Heart right ventricle (tissue), 16 donors: ENCODE data around the gene RARG. TPM values are rescaled to one million over a fixed set of nuclear protein-coding genes. Genes with fewer than 3 reads are reported as not detected.

Experiments
- ATAC-seq, 8 donors: fragments of 200-7000 bp; cut with Tn5 transposase; one replicate each; pipeline ENCODE4 v1.9.1; 2020; ENCODE audit warnings: mild to moderate bottlenecking in 8 of 8, moderate library complexity in 8 of 8, moderate number of reproducible peaks in 1 of 8
- DNase-seq, 2 donors: peaks; one replicate each; pipeline ENCODE4 v3.0.0-alpha.2; 2020
- H3K27ac ChIP-seq, 10 donors: fragments of 200-600 bp; sonication (generic) in 2 of 10; one replicate each; pipeline versions ENCODE4 v1.5.0 to v1.8.0; 2020 to 2022; ENCODE audit warnings: mild to moderate bottlenecking in 3 of 10
- H3K27me3 ChIP-seq, 7 donors: fragments of 200-600 bp; one replicate each; pipeline ENCODE4 v1.8.0; 2021 to 2022; ENCODE audit warnings: mild to moderate bottlenecking in 2 of 7
- H3K36me3 ChIP-seq, 9 donors: fragments of 200-600 bp; sonication (generic) in 1 of 9; one replicate each; pipeline versions ENCODE4 v1.5.0 to v1.8.0; 2020 to 2022; ENCODE audit warnings: mild to moderate bottlenecking in 2 of 9
- H3K4me1 ChIP-seq, 9 donors: fragments of 200-600 bp; sonication (generic) in 1 of 9; one replicate each; pipeline versions ENCODE4 v1.5.0 to v1.8.0; 2020 to 2022; ENCODE audit warnings: mild to moderate bottlenecking in 4 of 9
- H3K4me3 ChIP-seq, 10 donors: fragments of 200-600 bp; sonication (generic) in 2 of 10; one replicate each; pipeline versions ENCODE4 v1.5.0 to v1.8.0; 2020 to 2022; ENCODE audit warnings: mild to moderate bottlenecking in 7 of 10, moderate library complexity in 2 of 10
- H3K9me3 ChIP-seq, 11 donors: fragments of 200-600 bp in 10 of 11; sonication (generic) in 2 of 11; one replicate each; pipeline versions ENCODE4 v1.5.0 to v1.8.0; 2013 to 2022; ENCODE audit warnings: mild to moderate bottlenecking in 2 of 11, control low read depth in 1 of 11, moderate library complexity in 1 of 11
- CTCF ChIP-seq, 9 donors: fragments of 200-600 bp; sonication (generic) in 2 of 9; IDR thresholded peaks; one replicate each; pipeline versions ENCODE4 v1.5.0 to v1.8.0; 2021 to 2022; ENCODE audit warnings: antibody characterized with exemption in 9 of 9, mild to moderate bottlenecking in 5 of 9, moderate library complexity in 1 of 9
- WGBS, 2 donors: extraction: QIAGEN DNeasy Blood & Tissue Kit; methylation state at CpG; one replicate each; pipeline ENCODE4 v1.1.7; 2013; ENCODE audit warnings: inconsistent platforms in 1 of 2; 5-methylcytosine and 5-hydroxymethylcytosine counted together
- intact Hi-C, 10 donors: fragments of 100-400 bp; cut with DNase I; formaldehyde crosslinking; loops; one replicate each; pipeline versions ENCODE4 v1.11.1 to v1.14.2; 2022
- polyA plus RNA-seq, 2 donors: library from polyadenylated mRNA; stranded (reverse); fragments of 200-250 nt; gene quantifications; one replicate each; pipeline ENCODE4 v1.2.3, GENCODE V29; 2013
- total RNA-seq, 10 donors: library from RNA; stranded (reverse); fragmentation: NEBNext Ultra II Directional in 3 of 10; extraction: Animal tissue kit (Norgen Biotek cat#: 25700) in 3 of 10; gene quantifications; one replicate each; pipeline versions ENCODE4 v1.2.1 to v1.2.4, GENCODE V29; 2021 to 2023
- donor health status: Arrhythmogenic right ventricular cardiomyopathy.
- donor health status: ischemic (EF 13 %, LVEDD 7.1; RV severe dilation, severe dysfunction).
- donor health status: healthy with polysubstance abuse.
- donor health status: DM: no; HTN: yes; CAD: no.
- donor health status: DM: no; HTN: no; CAD: no.
- donor health status: ischemic (EF 25% LVEDD 6.9; RV normal size, moderate dysfunction).
- donor health status: ischemic (EF 25% LVEDD 5.7; RV mildly dilated, moderate dysfunction).
- donor health status: healthy.
- donor health status: DM: yes; HTN: yes; CAD: no.
- donor health status: Ischemic cardiomyopathy.
- donor health status: ischemic (EF 35%, LVEDD 5.7; RV mildly dilated, moderate dysfunction).
- donor health status: nonischemic (EF 11% LVEDD 7.7; RV severe dilation, severe dysfunction).
- donor health status: DM: yes; HTN: yes; CAD: no.
- donor health status: PGD.
- donor health status: ischemic (EF 29% LVEDD 5.4; RV normal size, mild dysfunction).
- donor health status: nonischemic (EF 23%, LVEDD 6.1; RV moderate dilation, normal function).

RARG gene
- total and polyA plus RNA-seq, 12 donors = 7.0 to 21.7 (median 12.8) TPM

DNA sequence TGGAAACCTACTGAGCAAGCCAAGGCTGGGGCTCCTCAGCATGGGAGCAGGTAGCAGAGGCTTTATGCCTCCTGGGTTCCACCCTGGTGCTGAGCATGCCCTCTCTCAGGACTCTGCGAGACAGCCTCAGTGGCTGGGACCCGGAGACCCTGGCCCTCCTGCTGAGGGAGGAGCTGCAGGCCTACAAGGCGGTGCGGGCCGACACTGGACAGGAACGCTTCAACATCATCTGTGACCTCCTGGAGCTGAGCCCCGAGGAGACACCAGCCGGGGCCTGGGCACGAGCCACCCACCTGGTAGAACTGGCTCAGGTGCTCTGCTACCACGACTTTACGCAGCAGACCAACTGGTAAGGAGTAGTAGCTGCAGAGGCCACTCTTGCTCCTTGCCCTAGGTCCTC, 44.5 kb upstream of the RARG start:
- DNase-seq (no peak), ATAC-seq (no peak)
- no peak overlapping the region for H3K27ac ChIP-seq
- WGBS, 2 donors = 95 to 97% methylated on average over 11 of the region's 11 CpGs
- no peaks in the 10 kb centered on the region for H3K4me1 ChIP-seq
- H3K9me3 ChIP-seq = no peaks in the 10 kb centered on the region
- TF ChIP-seq CTCF (IDR thresholded peaks at IDR 0.05) = no peak
- H3K27me3 ChIP-seq = no peaks in the 10 kb centered on the region
- no peak overlapping the region for H3K4me3 ChIP-seq
- peaks cover 0 to 54% (median 0%) of the 10 kb centered on the region in 9 donors for H3K36me3 ChIP-seq
- intact Hi-C loops = no loop called here

DNA sequence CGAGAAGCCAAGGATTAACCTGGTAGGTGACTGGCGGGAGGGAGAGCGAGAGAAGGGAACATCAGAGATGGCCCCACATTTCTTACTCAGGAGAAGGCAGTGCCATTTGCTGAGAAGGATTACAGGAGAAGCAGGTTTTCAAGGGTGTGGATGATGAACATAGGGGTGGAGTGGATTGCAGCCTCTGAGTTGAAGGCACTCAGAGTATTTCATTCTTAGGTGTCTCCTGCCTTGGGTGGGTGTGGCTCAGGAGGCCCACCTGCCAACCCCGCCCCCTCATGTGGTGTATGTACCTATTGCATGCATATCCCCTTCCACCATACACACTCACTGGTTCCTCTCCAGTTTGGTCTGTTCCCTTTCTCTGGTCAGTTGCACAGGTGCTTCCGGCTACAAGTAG, 42.4 kb upstream of the RARG start:
- intact Hi-C loops = no loop called here
- H3K27me3 ChIP-seq = no peaks in the 10 kb centered on the region
- peaks cover 0 to 5% (median 0%) of the 10 kb centered on the region in 9 donors for H3K4me1 ChIP-seq
- H3K36me3 ChIP-seq = peaks cover 0 to 36% (median 0%) of the 10 kb centered on the region in 9 donors
- no peak overlapping the region for H3K27ac ChIP-seq
- ATAC-seq (no peak), DNase-seq (no peak)
- TF ChIP-seq CTCF (IDR thresholded peaks at IDR 0.05) = no peak
- 93 to 95% methylated on average over 5 of the region's 5 CpGs for WGBS, 2 donors
- H3K4me3 ChIP-seq = no peak overlapping the region
- no peaks in the 10 kb centered on the region for H3K9me3 ChIP-seq

DNA sequence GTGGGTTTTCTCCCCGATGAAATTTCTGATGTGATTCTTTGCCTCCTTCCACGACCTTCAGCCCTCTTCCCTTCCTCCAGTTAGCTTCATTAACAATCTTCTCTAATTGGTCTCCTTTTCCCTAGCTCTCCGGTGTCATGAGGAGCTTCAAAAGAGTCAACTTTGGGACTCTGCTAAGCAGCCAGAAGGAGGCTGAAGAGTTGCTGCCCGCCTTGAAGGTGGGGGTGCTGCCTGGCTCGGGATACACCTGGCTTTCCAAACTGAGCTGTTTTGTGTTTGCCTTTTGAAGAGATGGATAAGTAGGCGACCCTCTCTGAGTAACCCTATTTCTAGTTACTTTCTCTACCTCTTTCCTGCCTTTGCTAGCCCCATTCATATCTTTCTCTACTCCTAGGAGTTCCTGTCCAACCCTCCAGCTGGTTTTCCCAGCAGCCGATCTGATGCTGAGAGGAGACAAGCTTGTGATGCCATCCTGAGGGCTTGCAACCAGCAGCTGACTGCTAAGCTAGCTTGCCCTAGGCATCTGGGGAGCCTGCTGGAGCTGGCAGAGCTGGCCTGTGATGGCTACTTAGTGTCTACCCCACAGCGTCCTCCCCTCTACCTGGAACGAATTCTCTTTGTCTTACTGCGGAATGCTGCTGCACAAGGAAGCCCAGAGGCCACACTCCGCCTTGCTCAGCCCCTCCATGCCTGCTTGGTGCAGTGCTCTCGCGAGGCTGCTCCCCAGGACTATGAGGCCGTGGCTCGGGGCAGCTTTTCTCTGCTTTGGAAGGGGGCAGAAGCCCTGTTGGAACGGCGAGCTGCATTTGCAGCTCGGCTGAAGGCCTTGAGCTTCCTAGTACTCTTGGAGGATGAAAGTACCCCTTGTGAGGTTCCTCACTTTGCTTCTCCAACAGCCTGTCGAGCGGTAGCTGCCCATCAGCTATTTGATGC, 36.9 kb upstream of the RARG start:
- ATAC-seq = peak in 2 of 8 donors; percentile 7 to 11
- H3K4me1 ChIP-seq = peaks cover 0 to 25% (median 5%) of the 10 kb centered on the region in 9 donors
- intact Hi-C loops = loop anchor here in 3 of 10 donors (5.0 kb wide), 1 partner anchor 57 kb away; no protein-coding TSS in a partner anchor
- peak overlapping the region in 3 of 10 donors; percentile 48 to 64 (median 48) for H3K27ac ChIP-seq
- 58 to 60% methylated on average over 20 of the region's 20 CpGs for WGBS, 2 donors
- no peak for TF ChIP-seq CTCF (IDR thresholded peaks at IDR 0.05)
- no peak for DNase-seq
- H3K36me3 ChIP-seq = no peaks in the 10 kb centered on the region
- no peaks in the 10 kb centered on the region for H3K9me3 ChIP-seq
- H3K27me3 ChIP-seq = no peaks in the 10 kb centered on the region
- peak overlapping the region; percentile 54 to 73 (median 62) for H3K4me3 ChIP-seq

GRCh38 chr12:53267999-53268629, 36.1 kb upstream of the RARG start, which contains the start of gene ESPL1:
ESPL1 (plus strand) TSS chr12:53268299; CDS start chr12:53268767, 468 bp downstream.
- H3K9me3 ChIP-seq = no peaks in the 10 kb centered on the region
- H3K4me3 ChIP-seq = peak within 1 kb of the TSS; percentile 54 to 73 (median 62)
- DNase-seq (peak; percentile 70 to 75), ATAC-seq (peak; percentile 86 to 97 (median 94))
- peak in 7 of 9 donors; percentile 6 to 63 (median 34) for TF ChIP-seq CTCF (IDR thresholded peaks at IDR 0.05)
- intact Hi-C loops = loop anchor here in 3 of 10 donors (5.0 kb wide), 1 partner anchor 56 kb away; no protein-coding TSS in a partner anchor
- peaks cover 0 to 25% (median 5%) of the 10 kb centered on the region in 9 donors for H3K4me1 ChIP-seq
- H3K36me3 ChIP-seq = no peaks in the 10 kb centered on the region
- peak within 1 kb of the TSS in 7 of 10 donors; percentile 6 to 64 (median 37) for H3K27ac ChIP-seq
- no peaks in the 10 kb centered on the region for H3K27me3 ChIP-seq
- WGBS, 2 donors = 0 to 1% methylated on average over 57 to 58 of the region's 58 CpGs
